ENCODE data around the gene IDUA.

The IDUA gene

GRCh38 chr4:960636-961350, 26.1 kb upstream of the IDUA start:
- Histone ChIP-seq H3K27ac (replicated peaks) (no peak overlapping the region), H3K4me3 (replicated peaks; ENCODE audit: insufficient read depth, low read length) (no peak overlapping the region), H3K27me3 (ENCODE audit: insufficient read depth, poor library complexity, severe bottlenecking) (no peaks in the 10 kb centered on the region)
- DNase-seq (ENCODE audit: low read depth in 1 of 2, low spot score in 1 of 2): no peak
- TF ChIP-seq POLR2AphosphoS5 (IDR thresholded peaks at IDR 0.05; ENCODE audit: low read depth): no peak
- TF ChIP-seq REST (IDR thresholded peaks at IDR 0.05; ENCODE audit: insufficient replicate concordance, low read depth): no peak
- no peak for TF ChIP-seq SPI1 (IDR thresholded peaks at IDR 0.05; ENCODE audit: borderline replicate concordance, low read depth)
- no peak for TF ChIP-seq GABPA (IDR thresholded peaks at IDR 0.05; ENCODE audit: low read depth)

- no peak for TF ChIP-seq CTCF (IDR thresholded peaks at IDR 0.05; ENCODE audit: insufficient read depth, low read length)
- no peak for TF ChIP-seq GABPA (IDR thresholded peaks at IDR 0.05; ENCODE audit: low read depth)
- no peak for TF ChIP-seq SPI1 (IDR thresholded peaks at IDR 0.05; ENCODE audit: borderline replicate concordance, low read depth)
- TF ChIP-seq POLR2AphosphoS5 (IDR thresholded peaks at IDR 0.05; ENCODE audit: low read depth): no peak
- no peak for TF ChIP-seq REST (IDR thresholded peaks at IDR 0.05; ENCODE audit: insufficient replicate concordance, low read depth)
- H3K4me3 ChIP-seq (replicated peaks; ENCODE audit: insufficient read depth, low read length): no peak overlapping the region
- H3K27ac ChIP-seq (replicated peaks): no peak overlapping the region
- DNase-seq (ENCODE audit: low read depth in 1 of 2, low spot score in 1 of 2): no peak
- no peaks in the 10 kb centered on the region for H3K27me3 ChIP-seq (ENCODE audit: insufficient read depth, poor library complexity, severe bottlenecking)
These were observed 25.3 kb upstream of the IDUA start for GRCh38 chr4:961351-962230.

GRCh38 chr4:962231-963208, 24.3 kb upstream of the IDUA start:
- TF ChIP-seq REST (IDR thresholded peaks at IDR 0.05; ENCODE audit: insufficient replicate concordance, low read depth): no peak
- no peak for TF ChIP-seq GABPA (IDR thresholded peaks at IDR 0.05; ENCODE audit: low read depth)
- TF ChIP-seq POLR2AphosphoS5 (IDR thresholded peaks at IDR 0.05; ENCODE audit: low read depth): no peak
- no peak for TF ChIP-seq CTCF (IDR thresholded peaks at IDR 0.05; ENCODE audit: insufficient read depth, low read length)
- no peak for TF ChIP-seq SPI1 (IDR thresholded peaks at IDR 0.05; ENCODE audit: borderline replicate concordance, low read depth)
- H3K27ac ChIP-seq (replicated peaks): no peak overlapping the region
- no peaks in the 10 kb centered on the region for H3K27me3 ChIP-seq (ENCODE audit: insufficient read depth, poor library complexity, severe bottlenecking)
- H3K4me3 ChIP-seq (replicated peaks; ENCODE audit: insufficient read depth, low read length): no peak overlapping the region
- no peak for DNase-seq (ENCODE audit: low read depth in 1 of 2, low spot score in 1 of 2)

Measured in HL-60 (cell line).